BE2C (cell line): Measurements from ENCODE around the gene SRSF10.
"Not testable (repeated sequence)": the region's sequence is repeated elsewhere in the genome, so short reads cannot be mapped to it uniquely, and the experiment has no call there.

Experiments
- DNase-seq: peaks from one replicate; pipeline ENCODE4 v3.0.0-alpha.2; 2020
- H3K27me3 ChIP-seq: fragments of 250-450 bp; sonication (Bioruptor Pico); 2 replicates; pipeline ENCODE4 v1.5.1; 2020; ENCODE audit warnings: mild to moderate bottlenecking
- H3K36me3 ChIP-seq: fragments of 250-450 bp; sonication (Bioruptor Pico); 2 replicates; pipeline ENCODE4 v1.5.1; 2020; ENCODE audit warnings: mild to moderate bottlenecking
- H3K4me1 ChIP-seq: fragments of 250-450 bp; sonication (Bioruptor Pico); 2 replicates; pipeline ENCODE4 v1.5.1; 2020
- H3K4me3 ChIP-seq: 2 replicates; pipeline ENCODE4 v1.5.1; 2011; ENCODE audit warnings: low read depth, low read length
- H3K9me3 ChIP-seq: fragments of 250-450 bp; sonication (Bioruptor Pico); 2 replicates; pipeline ENCODE4 v1.5.1; 2020
- CTCF ChIP-seq: IDR thresholded peaks from 2 replicates; pipeline ENCODE4 v1.5.1; 2012; ENCODE audit warnings: mild to moderate bottlenecking, low read depth, low read length

SRSF10 gene

GRCh38 chr1:23997812-23998211 is 17.7 kb upstream of the SRSF10 start:
- Histone ChIP-seq H3K4me3 (no peak overlapping the region), H3K9me3 (no peaks in the 10 kb centered on the region), H3K36me3 (no peaks in the 10 kb centered on the region), H3K4me1 (no peaks in the 10 kb centered on the region), H3K27me3 (no peaks in the 10 kb centered on the region)
- no peak for TF ChIP-seq CTCF
- no peak for DNase-seq

- Histone ChIP-seq H3K4me1 (no peaks in the 10 kb centered on the region), H3K4me3 (no peak overlapping the region), H3K27me3 (no peaks in the 10 kb centered on the region), H3K9me3 (no peaks in the 10 kb centered on the region), H3K36me3 (no peaks in the 10 kb centered on the region)
- DNase-seq = no peak
- no peak for TF ChIP-seq CTCF
These were observed 16.6 kb upstream of the SRSF10 start for GRCh38 chr1:23996700-23997229.

GRCh38 chr1:23995431-23995837 is 15.3 kb upstream of the SRSF10 start:
- Histone ChIP-seq H3K27me3 (no peaks in the 10 kb centered on the region), H3K4me1 (no peaks in the 10 kb centered on the region)

GRCh38 chr1:23992011-23992410 is 11.9 kb upstream of the SRSF10 start:
- not testable (repeated sequence) for H3K36me3 ChIP-seq, H3K4me1 ChIP-seq, H3K27me3 ChIP-seq, H3K9me3 ChIP-seq, DNase-seq, H3K4me3 ChIP-seq

More at GRCh38 chr1:23995431-23995837, 15.3 kb upstream of the SRSF10 start:
- TF ChIP-seq CTCF = no peak
- no peak for DNase-seq
- no peaks in the 10 kb centered on the region for H3K36me3 ChIP-seq
- H3K4me3 ChIP-seq = no peak overlapping the region
- H3K9me3 ChIP-seq = no peaks in the 10 kb centered on the region

GRCh38 chr1:23989263-23989662 is 9.1 kb upstream of the SRSF10 start:
- Histone ChIP-seq H3K4me1 (no peaks in the 10 kb centered on the region), H3K27me3 (no peaks in the 10 kb centered on the region; the same call in 1 of the 2 replicates), H3K4me3 (no peak overlapping the region), H3K36me3 (no peaks in the 10 kb centered on the region), H3K9me3 (no peaks in the 10 kb centered on the region)
- no peak for TF ChIP-seq CTCF
- no peak for DNase-seq

- H3K9me3 ChIP-seq, H3K27me3 ChIP-seq, H3K36me3 ChIP-seq, DNase-seq, H3K4me1 ChIP-seq, H3K4me3 ChIP-seq: not testable (repeated sequence)
These were observed 6.9 kb upstream of the SRSF10 start for GRCh38 chr1:23987038-23987437.

GRCh38 chr1:23984417-23985186 is 4.5 kb upstream of the SRSF10 start:
- DNase-seq = peak; percentile 36
- peaks cover 4% of the 10 kb centered on the region for H3K4me1 ChIP-seq
- H3K36me3 ChIP-seq = peaks cover 2% of the 10 kb centered on the region; the same call in 1 of the 2 replicates
- no peak for TF ChIP-seq CTCF
- no peaks in the 10 kb centered on the region for H3K9me3 ChIP-seq
- H3K27me3 ChIP-seq = no peaks in the 10 kb centered on the region; the same call in 1 of the 2 replicates
- H3K4me3 ChIP-seq = no peak overlapping the region
